Stimulated activated CD8-positive, alpha-beta memory T cell treated with anti-CD3 and anti-CD28 coated beads, Interleukin-4, amount 100 ng/mL, for 1 hour (primary cell): ENCODE results near the gene DHX29.
A peak's percentile ranks its signal among the peaks of the same experiment; 100 is the strongest.

Experiments used
- DNase-seq, 2 donors: peaks; one replicate each; pipeline ENCODE4 v3.0.0-alpha.2; 2020; ENCODE audit warnings: low read depth in 2 of 2, low spot score in 1 of 2

DHX29 gene

DNA sequence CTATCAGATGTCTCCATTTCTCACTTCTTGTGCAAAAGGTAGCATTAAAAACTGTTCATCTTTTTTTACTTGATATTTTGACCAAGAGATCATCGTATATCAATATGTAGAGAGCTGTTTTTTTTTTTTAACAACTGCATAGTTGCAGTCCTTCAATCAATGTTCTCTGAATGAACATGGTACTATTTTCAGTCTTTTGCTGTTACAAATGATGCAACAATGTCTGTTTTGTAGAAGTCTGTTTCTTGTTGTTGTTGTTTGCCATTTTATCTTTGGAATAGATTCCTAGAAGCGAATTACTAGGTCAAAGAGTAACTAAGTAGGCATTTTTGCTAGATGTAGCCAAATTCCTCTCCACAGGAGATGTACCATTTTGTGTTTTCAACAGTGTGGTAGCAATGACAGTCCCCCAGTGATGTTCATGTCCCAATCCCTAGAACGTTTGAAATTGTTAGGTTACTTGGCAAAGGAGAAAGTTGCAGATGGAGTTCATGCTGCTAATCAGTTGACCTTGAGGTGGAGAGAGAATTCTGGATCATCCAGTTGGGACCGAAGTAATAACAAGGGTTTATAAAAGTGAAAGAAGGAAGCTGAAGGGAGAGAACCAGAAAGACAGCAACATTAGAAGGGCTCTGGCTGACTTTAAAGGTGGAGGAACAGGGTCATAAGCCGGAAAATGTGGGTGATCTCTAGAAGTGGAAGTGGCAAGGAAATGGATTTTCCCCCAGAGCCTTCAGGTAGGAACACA, 6.5 kb upstream of the DHX29 start:
- no peak for DNase-seq

- peak in 1 of 2 donors; percentile 5 for DNase-seq
Observed at GRCh38 chr5:55308254-55308836, 851 bp upstream of the DHX29 start.

DNA sequence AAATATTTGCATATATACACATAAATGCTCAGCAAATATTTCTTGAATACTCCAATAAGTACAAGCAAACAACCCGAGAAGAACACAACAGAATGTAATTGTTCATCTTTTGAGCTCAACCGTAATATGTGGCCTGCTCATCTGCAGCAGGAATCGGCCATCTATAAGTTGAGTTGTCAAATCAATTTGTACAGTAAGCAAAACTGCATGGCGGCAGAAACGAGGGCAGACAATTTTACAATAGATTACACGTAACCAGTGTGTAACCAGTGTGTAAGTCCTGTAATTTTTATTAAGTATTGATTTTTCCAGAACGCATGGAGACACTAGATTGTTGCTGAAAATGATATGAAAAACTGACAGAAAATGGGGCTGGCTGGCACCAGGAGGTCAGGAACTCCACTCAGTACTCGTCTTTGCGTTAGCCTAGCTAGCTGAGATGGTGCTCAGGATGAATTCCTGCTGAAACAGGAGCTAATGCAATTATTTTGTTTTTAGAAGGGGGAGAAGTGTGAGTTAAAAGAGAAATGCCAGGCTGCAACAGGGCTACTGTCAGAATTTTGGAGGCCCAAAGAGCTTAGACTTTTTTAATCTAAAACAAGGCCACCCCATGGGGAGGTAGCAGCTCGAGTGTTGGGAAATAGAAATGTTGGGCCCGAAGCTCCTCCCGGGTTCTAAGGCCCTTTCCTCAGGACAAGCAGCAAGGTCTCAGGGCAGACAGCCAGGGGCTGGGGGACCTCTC, 682 bp downstream of the DHX29 start:
- DNase-seq, result no peak

- DNase-seq, result no peak
Observed at GRCh38 chr5:55305345-55305744, 2.1 kb downstream of the DHX29 start.

- no peak for DNase-seq
Observed at GRCh38 chr5:55304584-55304983, 2.9 kb downstream of the DHX29 start.

DNA sequence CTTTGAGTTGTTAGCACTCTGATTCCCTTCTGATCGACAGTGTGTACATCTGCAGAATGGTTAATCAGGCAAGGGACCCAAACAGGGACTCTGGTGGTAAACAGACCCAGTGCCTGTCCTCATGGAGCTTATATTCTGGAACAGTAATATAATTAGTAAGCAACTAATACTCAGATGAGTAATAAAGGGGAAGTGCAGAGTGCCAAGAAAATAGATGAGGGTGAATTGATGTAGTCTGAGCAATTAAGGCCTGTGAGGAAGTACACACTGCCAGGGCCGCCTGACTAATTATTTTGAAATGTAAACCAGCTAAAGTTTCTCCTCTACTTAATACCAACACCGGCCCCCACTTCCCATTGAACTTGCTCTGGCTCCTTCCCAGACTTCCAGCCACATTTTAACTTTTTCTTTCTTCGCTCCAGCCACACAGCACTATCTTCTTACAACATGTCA, 4.2 kb downstream of the DHX29 start:
- DNase-seq, result no peak

GRCh38 chr5:55300890-55301289, 6.6 kb downstream of the DHX29 start:
- DNase-seq, result no peak

DNA sequence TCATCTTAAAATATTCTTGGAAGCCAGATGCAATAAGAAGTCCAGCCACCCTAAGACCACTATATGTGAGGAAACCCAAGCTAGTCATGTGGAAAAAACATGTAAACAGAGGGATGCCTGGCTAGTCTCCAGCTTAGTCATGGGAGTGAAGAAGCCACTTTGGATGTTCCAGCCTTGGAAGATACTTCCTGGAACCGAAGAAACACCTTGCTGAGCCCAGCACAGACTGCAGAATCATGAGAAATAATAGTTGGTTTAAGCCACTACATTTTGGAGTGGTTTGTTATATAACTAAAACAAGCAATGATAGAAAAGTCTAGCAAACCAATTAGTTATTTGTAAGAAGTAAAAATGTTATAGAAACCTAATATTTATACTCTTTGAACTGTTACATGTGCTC, 12.6 kb downstream of the DHX29 start:
- DNase-seq, result no peak

DNA sequence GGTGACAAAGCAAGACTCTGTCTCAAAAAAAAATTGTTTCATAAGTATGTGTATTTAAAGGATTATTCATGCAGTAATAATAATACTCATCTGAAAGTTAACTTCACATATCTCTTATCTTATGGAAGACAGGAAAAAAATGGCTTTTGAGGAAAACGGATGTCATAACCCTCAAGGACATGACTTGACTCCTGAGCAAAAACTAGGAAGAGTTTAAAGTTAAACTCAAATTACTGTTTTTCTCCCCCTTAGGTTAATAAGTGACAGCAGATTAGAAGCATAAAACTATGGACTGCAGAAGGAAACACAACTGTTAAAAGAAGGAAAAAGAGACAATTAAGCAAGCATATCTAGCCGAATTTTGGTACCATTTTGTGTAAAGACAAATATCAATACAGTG, 16.5 kb downstream of the DHX29 start:
- no peak for DNase-seq

DNA sequence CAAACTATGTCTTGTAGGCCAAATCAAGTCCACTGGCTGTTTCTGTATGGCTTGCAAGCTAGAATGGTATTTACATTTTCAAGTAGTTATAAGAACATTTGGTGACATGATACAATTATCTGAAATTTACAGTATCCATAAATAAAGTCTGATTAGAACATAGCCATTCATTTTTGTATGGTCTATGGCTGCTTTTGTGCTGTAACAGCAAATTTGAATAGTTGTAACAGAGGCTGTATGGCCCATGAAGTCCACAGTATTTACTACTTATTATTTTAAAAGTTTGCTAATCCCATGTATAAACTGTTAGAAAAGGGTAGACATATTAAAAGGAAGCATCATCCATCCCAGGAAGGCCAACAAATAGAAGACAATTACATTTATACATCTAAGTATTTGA, 17.7 kb downstream of the DHX29 start:
- no peak for DNase-seq

GRCh38 chr5:55286411-55286933, 21.0 kb downstream of the DHX29 start:
- DNase-seq, result no peak

GRCh38 chr5:55278778-55279177, 28.7 kb downstream of the DHX29 start:
- no peak for DNase-seq

DNA sequence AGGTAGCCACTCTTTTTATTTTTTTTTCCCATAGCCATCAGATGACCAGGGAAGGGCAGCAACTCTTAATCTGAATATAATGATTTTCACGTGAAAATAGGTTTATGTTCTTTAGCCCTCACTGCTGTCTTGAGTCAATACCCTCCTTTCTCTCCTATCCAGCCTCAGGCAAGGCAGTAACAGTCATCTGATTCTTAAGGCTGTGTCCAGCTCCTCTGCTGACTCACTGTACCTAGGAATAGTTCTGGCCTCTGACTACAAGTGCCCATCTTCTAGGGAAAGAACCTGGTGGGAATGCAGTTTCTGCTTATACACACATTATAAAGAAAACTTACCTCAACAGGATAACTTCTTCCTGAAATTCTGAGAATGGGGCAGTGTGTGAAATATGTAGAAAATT, 30.7 kb downstream of the DHX29 start:
- DNase-seq, result no peak

DNA sequence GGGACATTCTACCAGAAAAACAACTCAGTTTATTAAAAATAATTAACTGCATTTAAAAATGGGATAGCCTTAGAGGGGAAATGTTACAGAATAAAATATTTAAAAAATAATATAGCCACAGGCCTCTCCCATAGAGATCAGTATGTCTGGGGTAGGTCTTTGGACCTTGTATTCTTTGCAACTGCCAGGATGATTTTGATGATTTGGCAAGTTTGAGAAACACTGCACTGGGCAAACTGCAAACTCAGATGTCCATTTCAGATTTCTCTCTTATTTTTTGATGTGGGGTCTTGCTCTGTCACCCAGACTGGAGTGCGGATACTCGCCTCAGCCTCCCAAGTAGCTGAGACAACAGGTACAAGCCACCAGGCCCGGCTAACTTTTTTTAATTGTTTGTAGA, 49.2 kb downstream of the DHX29 start:
- DNase-seq, result no peak

GRCh38 chr5:55254802-55255201, 52.7 kb downstream of the DHX29 start:
- DNase-seq, result no peak

GRCh38 chr5:55250064-55250463, 57.4 kb downstream of the DHX29 start:
- DNase-seq, result no peak

DNA sequence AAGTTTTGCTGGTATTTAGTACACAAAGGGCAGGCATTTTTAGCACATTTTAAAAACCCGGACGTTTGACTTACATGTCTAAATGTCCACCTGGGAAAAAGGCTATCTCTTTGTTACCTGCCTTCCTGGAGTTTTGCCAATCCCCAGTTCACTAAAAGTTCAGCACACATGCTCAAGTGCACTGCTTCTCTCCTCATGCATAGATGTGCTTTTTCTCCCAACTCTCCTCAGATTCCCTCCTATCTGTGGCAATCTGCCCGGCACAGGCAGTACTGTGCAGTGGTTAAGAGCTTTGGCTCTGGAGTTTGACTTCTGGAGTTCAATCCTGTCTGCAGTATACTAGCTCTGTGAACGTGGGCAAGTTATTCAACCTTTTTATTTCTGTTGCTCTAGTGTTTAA, 65.7 kb downstream of the DHX29 start:
- no peak for DNase-seq

DNA sequence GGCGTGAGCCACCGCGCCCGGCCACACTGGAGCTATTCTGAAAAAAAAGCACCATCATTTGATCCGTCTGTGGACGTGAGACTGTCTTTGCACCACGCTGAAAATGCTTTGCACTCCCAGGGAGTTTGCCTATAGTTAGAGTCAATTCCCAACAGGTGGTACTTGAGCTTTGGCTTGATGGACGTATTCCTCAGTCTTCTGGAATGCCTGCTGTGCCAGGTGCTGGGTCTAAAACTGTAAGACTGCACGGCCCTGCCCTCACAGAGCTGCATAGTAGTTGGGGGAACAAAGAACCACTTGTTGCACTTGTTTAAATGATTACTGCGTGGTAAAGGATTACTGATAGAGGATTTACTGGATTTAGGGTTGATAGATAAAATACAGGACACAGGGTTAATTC, 70.7 kb downstream of the DHX29 start:
- DNase-seq, result no peak

DNA sequence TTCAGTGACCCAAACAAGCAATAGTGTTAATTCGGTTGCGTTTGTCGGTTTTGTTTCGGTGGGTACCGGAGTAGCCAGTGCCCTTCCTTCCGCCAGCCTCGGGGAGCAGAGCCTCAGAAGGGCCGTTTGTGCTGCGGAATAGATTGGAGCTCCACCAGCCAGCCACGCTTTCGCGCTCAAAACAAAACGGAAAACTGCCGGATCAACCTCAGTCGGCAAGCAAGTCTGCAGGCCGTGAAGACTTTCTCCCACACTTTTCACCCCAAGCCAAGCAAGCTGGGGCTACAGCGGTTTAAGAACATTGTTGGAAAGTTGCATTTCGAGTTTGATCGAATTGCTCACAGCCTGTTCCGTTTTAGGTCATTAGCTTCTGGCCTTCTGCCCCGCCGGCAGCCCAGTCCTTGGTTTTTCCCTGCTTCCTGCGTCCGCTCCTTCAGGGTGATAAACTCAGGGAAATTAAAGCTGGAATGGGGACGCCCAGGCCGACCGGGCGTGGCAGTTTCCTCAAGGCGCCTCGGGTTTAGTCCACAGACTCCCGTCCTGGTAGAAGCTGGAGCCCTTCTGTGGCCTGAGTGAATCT, 73.3 kb downstream of the DHX29 start:
- DNase-seq, result no peak

GRCh38 chr5:55232985-55233928, 74.2 kb downstream of the DHX29 start, which contains the start of gene CCNO:
CCNO (minus strand) TSS chr5:55233608; CDS start chr5:55233523, 85 bp downstream.
- DNase-seq, result no peak
